HG03460 (cell line): ENCODE data around the gene HNF4A.
"Not testable (repeated sequence)": the region's sequence is repeated elsewhere in the genome, so short reads cannot be mapped to it uniquely, and the experiment has no call there.

Source experiments
- ATAC-seq: cut with Tn5 transposase; IDR thresholded peaks from one replicate; pipeline ENCODE4 v1.9.1; 2021; ENCODE audit not compliant: unreplicated experiment

Gene HNF4A

DNA sequence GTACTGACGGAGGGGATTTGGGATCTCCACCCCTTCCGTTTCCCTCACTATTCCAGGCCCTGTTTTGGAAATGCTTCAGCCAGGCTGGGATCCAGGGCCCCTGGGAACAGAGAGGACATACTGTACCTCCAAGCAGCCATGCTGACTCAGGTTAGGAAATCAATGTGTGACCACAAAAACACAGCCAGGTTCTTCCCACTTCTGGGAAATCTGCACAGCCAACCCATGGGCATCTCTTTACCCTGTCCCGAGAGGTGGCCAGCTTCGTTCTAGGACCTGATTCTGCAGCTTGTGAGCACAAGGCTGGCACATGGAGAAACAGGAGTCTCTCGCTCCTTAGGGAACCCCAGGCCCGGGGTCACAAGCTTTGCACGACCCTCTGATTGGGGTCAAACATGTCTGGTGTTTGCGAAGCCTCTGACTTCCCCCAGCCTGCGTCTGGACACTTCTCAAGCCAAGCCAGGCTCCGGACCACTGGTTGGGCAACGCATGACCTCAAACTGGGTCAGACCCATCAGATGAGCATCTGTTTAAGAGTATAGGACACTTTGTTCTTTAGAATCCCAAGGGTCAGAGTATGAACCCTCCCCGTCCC, 111.9 kb downstream of the HNF4A start:
- no peak for ATAC-seq

DNA sequence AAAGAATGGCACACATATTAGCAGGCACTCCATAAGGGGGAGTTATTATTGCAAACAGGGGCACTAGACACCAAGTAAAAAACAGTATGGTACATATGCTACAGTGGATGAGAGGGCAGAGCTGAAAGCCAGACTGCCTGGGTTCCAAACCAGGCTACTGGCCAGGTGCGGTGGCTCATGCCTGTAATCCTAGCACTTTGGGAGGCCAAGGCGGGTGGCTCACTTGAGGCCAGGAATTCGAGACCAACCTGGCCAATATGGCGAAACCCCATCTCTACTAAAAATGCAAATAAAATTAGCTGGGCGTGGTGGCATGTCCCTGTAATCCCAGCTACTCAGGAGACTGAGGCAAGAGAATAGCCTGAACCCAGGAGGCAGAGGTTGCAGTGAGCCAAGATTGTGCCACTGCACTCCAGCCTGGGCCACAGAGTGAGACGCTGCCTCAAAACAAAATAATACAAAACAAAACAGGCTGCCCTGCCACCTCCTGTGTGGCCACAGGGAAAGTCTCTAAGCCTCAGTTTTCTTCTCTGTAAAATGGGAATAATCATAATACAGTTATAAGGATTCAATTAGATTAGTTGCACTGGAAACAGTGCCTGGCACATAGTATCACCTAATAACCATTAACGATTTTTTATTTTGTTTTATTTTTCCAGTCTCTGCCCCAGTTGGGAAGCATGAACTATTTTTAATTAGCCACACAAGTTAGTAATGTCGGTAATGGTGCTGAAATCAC, 112.7 kb downstream of the HNF4A start:
- no peak for ATAC-seq

DNA sequence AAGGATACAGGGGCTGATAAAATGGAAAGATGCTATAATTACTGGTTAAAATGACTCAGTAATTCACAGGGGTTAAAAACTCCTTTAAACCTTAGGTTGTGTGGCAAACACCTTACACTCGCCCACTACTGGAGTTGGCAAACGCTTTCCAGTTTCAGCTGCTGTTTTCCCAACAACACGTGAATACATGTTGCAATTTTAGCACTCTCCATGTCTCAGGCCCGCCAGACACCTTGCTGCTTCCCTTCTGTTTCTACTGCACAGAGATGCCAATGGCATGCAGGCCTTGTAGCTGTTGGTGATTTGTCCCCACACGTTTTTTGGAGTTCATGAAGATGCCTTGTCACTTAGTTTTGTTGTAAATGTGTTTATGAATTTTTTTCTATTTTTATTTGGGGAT, 114.8 kb downstream of the HNF4A start:
- ATAC-seq = no peak

DNA sequence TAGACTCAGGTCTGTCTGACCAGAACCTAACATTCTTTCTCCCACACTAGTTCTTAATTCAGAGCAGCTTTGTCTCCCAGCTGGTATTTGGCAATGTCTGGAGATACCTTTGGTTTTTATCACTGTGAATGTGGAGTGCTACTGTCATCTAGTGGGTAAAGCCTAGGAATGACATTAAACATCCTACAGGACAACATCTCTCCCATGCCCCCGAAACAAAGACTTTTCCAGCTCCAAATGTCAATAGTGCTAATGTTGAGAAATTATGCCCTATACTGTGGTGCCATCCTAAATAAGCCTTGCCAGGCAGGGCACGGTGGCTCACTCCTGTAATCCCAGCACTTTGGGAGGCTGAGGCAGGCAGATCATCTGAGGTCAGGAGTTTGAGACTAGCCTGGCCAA, 116.0 kb downstream of the HNF4A start:
- ATAC-seq = no peak

DNA sequence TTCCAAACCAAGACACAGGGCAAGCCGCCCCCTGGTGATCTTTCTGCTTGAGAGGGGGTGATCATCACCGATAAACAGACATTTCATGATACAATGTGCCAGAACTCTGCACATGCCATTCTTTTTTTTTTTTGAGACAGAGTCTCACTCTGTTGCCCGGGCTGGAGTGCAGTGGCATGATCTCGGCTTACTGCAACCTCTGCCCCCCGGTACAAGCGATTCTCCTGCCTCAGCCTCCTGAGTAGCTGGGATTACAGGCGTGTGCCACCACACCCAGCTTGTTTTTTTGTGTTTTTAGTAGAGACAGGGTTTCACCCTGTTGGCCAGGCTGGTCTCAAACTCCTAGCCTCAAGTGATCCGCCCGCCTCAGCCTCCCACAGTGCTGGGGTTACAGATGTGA, 116.8 kb downstream of the HNF4A start:
- not testable (repeated sequence) for ATAC-seq

DNA sequence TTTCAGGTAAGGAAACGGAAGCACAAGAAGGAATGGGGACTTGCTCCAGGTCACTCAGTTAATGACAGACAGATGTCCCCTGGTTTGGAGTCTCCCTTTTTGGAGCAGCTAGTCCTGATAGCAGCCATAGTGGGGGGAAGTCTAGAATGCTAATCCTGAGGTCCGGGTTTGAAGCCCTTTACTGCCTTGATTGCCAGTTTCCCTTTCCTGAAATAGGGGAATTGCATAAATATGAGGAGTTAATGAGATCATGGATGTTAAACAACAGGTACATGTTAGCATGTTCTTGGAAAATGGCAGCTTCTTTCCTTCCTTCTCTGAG, 119.8 kb downstream of the HNF4A start:
- no peak for ATAC-seq

DNA sequence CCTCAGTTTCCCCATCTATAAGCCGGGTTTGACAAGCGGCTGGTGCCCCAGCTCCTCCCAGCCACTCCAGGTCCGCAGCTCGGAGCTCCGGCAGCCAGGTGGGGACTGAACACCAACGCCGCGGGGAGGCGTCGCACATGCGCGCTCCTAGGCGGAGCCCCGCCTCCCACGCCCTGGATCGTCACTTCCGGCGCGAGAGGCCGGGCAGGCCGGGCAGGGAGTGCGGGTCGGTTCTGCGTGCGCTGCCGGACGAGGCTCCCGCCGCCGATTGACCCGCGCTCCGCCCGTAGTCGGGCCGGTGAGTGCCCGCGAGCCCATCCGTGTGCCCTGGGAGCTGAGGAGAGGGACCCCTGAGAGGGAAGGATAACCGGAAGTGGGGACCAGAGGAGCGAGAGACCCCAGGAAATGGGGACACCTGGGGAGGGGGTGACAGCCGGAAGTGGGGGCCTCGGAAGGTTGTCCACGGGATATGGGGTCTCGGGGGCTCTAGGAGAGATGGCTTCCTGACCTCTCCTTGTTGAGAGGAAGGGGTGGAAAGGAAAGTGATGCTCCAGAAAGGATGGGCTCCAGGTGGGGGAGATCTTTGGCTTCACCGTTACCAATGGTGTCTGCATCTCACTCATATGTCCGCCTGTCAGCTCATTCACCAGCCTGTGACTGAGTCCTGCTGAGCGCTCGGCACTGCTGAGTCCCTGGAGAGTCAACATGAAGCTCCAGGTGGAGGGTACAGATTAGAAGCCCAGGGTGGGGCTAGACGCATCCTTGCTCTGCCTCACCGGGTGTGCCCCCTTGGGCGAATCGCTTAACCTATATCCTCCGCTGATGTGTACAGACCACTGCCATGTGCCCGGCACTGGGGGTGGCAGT, 120.4 kb downstream of the HNF4A start, which contains the start of gene TTPAL:
TSS of gene TTPAL (plus strand) at position 181 of the 867 bp plus-strand sequence. CDS start 4,126 bp downstream, outside the sequence.
- peak; percentile 88 for ATAC-seq

DNA sequence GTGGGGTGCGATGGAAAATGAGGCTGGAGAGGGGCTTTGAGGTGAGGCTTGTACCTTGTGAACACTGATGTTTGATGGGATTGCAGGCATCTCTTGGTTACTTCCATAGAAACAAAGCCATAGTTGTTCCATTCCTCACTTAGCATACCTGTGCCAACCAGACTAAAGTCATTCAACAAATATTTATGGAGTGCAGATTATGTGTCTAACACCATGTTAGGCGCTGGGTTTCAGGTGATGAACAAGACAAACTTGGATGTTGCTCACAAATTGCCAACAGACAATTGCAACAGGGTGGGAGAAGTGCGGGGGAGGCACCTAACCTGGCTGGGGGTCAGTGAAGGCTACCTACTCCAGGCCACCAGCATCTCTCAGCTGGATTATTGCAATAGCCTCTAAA, 121.7 kb downstream of the HNF4A start:
- ATAC-seq = no peak

DNA sequence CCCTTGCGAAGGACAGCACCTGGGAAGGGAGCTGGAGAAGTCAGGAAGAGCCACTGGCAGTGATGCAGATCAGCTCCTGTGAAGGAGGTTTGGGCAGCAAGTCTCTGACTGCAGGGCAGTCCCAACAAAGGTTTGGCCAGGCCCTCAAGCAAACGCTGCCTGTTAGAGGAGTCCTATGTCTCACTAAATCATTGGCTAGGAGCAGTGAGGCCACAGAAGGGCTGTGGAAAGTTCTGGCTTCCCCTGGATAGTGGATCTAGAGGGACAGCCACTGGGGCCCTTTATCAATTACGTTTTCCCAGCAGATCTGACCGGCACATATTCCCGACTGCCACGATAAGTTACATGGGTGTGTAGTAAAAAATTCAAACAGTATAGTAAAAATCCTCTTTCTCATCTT, 122.7 kb downstream of the HNF4A start:
- ATAC-seq = no peak

DNA sequence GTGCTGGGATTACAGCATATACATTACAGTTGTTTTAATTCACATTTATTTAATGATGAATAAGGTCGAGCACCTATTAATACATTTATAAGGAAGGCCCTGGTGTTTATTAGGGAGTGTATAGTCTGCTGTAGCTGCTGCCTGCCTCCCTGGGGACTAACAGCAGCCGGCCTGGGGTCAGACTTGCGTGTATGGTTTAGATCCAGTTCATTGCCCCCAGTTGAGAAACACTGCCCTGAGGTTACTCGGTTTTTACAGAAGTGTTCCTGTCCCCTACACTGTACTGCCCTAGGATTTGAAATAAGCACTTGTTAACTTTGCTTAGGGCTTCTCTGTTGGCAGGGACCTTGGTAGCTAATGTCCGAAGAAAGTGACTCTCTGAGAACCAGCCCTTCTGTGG, 124.1 kb downstream of the HNF4A start:
- ATAC-seq = no peak

DNA sequence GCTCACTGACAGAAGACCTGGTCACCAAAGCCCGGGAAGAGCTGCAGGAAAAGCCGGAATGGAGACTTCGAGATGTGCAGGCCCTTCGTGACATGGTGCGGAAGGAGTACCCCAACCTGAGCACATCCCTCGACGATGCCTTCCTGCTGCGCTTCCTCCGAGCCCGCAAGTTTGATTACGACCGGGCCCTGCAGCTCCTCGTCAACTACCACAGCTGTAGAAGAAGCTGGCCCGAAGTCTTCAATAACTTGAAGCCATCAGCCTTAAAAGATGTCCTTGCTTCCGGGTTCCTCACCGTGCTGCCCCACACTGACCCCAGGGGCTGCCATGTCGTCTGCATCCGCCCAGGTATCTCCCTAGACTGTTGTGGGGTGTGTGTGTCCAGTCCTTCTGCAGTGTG, 124.6 kb downstream of the HNF4A start:
- no peak for ATAC-seq

DNA sequence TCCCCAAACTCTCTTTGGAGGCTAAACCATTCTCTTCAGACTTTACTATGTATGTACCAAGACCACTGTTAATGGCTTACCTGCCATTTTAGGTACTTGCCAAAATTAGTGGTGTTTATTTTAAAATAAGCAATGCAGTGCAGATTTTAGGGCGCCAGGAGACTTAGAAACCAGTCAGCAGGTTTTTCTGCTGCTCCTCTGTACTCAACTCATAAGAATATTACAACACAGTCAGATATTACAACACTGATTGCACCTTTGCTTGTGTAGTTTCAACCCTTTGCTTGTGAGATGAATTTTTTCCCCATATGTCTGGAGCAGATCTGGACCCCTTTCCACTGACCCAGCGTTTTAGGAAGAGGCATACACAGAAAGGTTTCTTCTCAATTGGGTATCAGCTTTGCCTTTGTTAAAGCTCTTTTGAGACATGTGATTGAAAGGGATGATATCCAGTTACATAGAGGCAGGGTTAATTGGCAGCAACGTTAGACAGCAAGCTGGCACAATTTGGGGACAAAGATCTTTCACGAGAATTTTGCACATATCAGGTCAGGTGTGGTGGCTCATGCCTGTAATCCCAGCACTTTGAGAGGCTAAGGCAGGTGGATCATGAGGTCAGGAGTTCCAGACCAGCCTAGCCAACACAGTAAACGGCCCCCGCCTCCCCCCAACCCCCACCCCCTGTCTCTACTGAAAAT, 126.4 kb downstream of the HNF4A start:
- no peak for ATAC-seq

DNA sequence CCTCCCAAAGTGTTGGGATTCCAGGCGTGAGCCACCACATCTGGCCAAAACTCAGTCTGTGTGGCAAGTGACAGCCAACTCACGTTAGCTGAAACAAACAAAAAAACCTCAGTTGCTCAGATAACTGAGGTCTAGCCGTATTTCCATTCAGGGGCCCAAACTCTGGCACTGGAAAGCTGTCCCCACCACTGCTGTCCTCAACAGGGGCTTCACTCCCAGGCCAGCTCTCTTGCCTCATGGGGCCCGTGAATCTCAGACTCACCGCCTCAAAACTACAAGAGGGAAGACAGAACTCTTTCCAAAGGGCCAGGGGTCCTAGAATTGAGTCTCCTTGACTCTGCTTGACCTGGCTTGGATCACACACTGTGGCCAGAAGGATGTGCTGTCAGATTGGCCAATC, 127.6 kb downstream of the HNF4A start:
- no peak for ATAC-seq
